DMS53 (cell line): ENCODE data around the gene SLC9B1.
"Not testable (repeated sequence)": the region's sequence is repeated elsewhere in the genome, so short reads cannot be mapped to it uniquely, and the experiment has no call there.

Source experiments
- DNase-seq: peaks from one replicate; lab custom pipeline; 2025; lab: John Stamatoyannopoulos, UW

SLC9B1 gene

GRCh38 chr4:102878349-102878748 is 141.2 kb downstream of the SLC9B1 start:
- not testable (repeated sequence) for DNase-seq

GRCh38 chr4:102877477-102878106 is 141.9 kb downstream of the SLC9B1 start:
- DNase-seq = peak; percentile 9

GRCh38 chr4:102871772-102872171 is 147.7 kb downstream of the SLC9B1 start:
- DNase-seq = no peak

- DNase-seq = peak; percentile 27
Observed at GRCh38 chr4:102869569-102870197, 149.8 kb downstream of the SLC9B1 start.

GRCh38 chr4:102868781-102869568 is 150.5 kb downstream of the SLC9B1 start, which contains the start of gene CISD2:
Gene CISD2 (plus strand): TSS chr4:102868992. CDS start chr4:102869085, 93 bp downstream.
- peak; percentile 95 for DNase-seq

- DNase-seq = peak; percentile 63
Observed at GRCh38 chr4:102868153-102868780, 151.2 kb downstream of the SLC9B1 start.

- peak; percentile 21 for DNase-seq
Observed at GRCh38 chr4:102867278-102868152, 152.0 kb downstream of the SLC9B1 start.

- not testable (repeated sequence) for DNase-seq
Observed at GRCh38 chr4:102865327-102865726, 154.2 kb downstream of the SLC9B1 start.

GRCh38 chr4:102862747-102863146 is 156.8 kb downstream of the SLC9B1 start:
- no peak for DNase-seq

GRCh38 chr4:102862016-102862415 is 157.5 kb downstream of the SLC9B1 start:
- DNase-seq = no peak

- DNase-seq = no peak
Observed at GRCh38 chr4:102860611-102861324, 158.7 kb downstream of the SLC9B1 start.

GRCh38 chr4:102858828-102859464 is 160.6 kb downstream of the SLC9B1 start:
- no peak for DNase-seq
